Measurements from ENCODE around the gene BPIFA1. TPM values are rescaled to one million over a fixed set of nuclear protein-coding genes. Genes with fewer than 3 reads are reported as not detected.

The BPIFA1 gene
- total RNA-seq, 2 experiments from 2014 or later: not detected

DNA sequence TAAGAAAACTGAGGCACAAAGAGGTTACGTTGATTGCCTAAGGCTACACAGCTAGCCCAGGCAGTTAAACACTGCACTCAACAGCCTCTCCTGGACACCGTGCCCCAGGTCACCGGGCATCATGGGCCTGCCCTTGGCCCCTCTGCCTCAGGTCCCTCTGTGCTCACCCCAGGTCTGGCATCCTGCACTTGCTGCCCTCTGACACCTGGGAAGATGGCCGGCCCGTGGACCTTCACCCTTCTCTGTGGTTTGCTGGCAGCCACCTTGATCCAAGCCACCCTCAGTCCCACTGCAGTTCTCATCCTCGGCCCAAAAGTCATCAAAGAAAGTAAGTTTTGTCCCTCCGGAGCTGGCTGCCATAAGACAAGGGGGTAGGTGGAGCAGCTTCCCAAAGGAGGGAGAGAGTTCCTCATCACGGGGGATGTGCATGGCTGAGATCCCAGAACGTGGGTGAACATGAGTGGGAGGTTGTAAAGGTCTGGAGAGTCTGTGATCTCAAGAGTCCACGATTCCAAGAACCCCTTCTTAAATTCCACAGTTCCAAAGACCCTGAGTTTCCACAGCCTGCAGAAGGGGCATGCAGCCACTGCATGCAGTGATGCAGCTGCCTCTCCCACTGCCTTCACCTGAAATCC lies 50.2 kb downstream of the BPIFA1 start:
- ChIA-PET POLR2A (no interaction called here), CTCF (interaction anchor here (2.1 kb wide), 1 partner anchor 15 kb away, joined by 9 read pairs; no protein-coding TSS in a partner anchor)
- Mint-ChIP-seq H3K36me3 (ENCODE audit: low read depth) (no peaks in the 10 kb centered on the region), H3K27me3 (peaks cover 9% of the 10 kb centered on the region), H3K4me3 (no peak overlapping the region), H3K27ac (no peak overlapping the region), H3K4me1 (no peaks in the 10 kb centered on the region), H3K9me3 (no peaks in the 10 kb centered on the region)
- DNase-seq: no peak

DNA sequence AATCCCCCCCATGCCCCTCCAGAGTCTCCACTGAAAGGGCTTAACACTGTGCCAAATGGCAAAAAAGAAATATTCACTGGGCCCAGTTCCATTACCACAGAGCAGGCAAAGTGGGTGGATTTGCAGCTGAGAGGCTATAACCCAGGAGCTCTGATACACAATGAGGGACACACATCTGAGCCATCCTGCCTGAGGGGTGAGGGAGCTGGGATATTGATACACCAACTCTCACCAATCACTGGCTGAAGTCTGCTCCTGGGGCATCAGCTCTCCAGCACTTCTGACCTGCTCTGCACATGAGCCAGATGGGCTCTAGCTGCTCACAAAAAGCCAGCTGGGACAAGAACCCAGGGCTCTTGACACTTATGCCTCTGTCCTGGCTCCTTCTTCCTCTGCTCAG lies 52.1 kb downstream of the BPIFA1 start:
- no peak overlapping the region for H3K4me3 Mint-ChIP-seq
- CTCF ChIA-PET: interaction anchor here (2.1 kb wide), 1 partner anchor 13 kb away, joined by 9 read pairs; no protein-coding TSS in a partner anchor

DNA sequence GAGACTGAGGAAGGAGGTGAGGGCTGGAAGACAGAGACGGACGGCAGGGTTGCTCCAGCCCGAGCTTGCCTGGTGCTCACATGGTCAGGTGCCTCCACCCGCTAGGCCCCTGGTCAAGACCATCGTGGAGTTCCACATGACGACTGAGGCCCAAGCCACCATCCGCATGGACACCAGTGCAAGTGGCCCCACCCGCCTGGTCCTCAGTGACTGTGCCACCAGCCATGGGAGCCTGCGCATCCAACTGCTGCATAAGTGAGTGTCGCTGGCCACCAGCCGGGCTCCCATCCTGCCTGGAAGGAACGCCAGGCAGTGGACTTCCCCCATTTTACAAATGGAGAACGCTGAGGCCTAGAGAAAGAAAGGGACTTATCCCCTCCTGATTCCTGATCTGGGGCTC lies 55.1 kb downstream of the BPIFA1 start:
- Mint-ChIP-seq H3K36me3 (ENCODE audit: low read depth) (no peaks in the 10 kb centered on the region), H3K9me3 (no peaks in the 10 kb centered on the region), H3K4me3 (no peak overlapping the region), H3K27me3 (peaks cover 7% of the 10 kb centered on the region), H3K27ac (no peak overlapping the region), H3K4me1 (no peaks in the 10 kb centered on the region)
- POLR2A ChIA-PET: no interaction called here
- CTCF ChIA-PET: interaction anchor here (1.0 to 1.2 kb wide), 2 partner anchors 10 to 19 kb away, joined by 3 to 4 read pairs; no protein-coding TSS in a partner anchor
- no peak for DNase-seq

More for the DNA sequence above, 52.1 kb downstream of the BPIFA1 start:
- H3K4me1 Mint-ChIP-seq: no peaks in the 10 kb centered on the region
- no peak overlapping the region for H3K27ac Mint-ChIP-seq
- H3K36me3 Mint-ChIP-seq (ENCODE audit: low read depth): no peaks in the 10 kb centered on the region
- no peaks in the 10 kb centered on the region for H3K9me3 Mint-ChIP-seq
- POLR2A ChIA-PET: no interaction called here
- H3K27me3 Mint-ChIP-seq: peaks cover 9% of the 10 kb centered on the region
- no peak for DNase-seq

DNA sequence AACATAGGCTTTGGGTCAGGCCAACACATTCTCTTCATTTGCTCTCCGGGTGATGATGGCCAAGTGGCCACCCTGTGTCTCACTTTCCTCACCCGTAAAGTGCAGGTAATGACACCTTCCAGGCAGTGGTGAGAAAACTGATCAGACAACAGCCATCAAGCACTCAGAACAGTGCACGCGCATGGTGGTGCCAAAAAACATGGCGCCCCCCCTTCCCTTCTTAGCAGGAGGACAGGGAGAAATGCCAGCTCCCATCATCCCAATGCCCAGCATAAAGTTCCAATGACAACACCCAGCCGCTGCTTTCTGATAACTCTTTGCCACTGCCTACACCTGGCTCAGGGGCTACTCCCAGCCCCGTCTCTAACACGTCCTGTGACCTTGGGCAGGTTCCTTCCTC lies 55.6 kb downstream of the BPIFA1 start:
- no peak overlapping the region for H3K27ac Mint-ChIP-seq
- no peaks in the 10 kb centered on the region for H3K9me3 Mint-ChIP-seq

DNA sequence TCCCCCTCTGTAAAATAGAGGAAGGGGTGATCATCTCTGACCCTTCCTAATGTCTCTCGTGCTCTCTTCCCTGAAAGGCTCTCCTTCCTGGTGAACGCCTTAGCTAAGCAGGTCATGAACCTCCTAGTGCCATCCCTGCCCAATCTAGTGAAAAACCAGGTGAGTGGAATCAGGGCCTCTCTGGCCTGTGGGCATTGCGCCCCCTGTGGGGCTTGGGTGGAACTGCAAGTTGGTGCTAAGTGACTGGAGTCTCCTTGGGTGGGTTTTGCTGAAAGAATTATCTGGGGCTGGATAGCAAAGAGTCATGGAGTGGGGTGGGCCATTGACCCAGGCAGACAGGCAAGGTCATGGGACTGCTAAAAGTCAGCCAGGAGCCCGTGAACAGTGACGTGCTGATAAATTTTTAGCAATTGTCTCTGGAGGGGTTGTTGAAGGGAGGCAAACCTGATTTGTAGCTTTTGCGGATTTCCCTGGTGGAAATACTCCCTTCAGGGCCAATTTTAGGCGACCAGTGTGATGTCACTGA lies 56.1 kb downstream of the BPIFA1 start:
- peak; percentile 68 for DNase-seq
- H3K36me3 Mint-ChIP-seq (ENCODE audit: low read depth): no peaks in the 10 kb centered on the region
- CTCF ChIA-PET: interaction anchor here (0.9 to 1.9 kb wide), 7 partner anchors 9 to 513 kb away, joined by 3 to 11 read pairs (median 3); no protein-coding TSS in a partner anchor
- H3K4me3 Mint-ChIP-seq: no peak overlapping the region
- no peaks in the 10 kb centered on the region for H3K9me3 Mint-ChIP-seq
- peaks cover 6% of the 10 kb centered on the region for H3K27me3 Mint-ChIP-seq
- no peak overlapping the region for H3K27ac Mint-ChIP-seq
- POLR2A ChIA-PET: no interaction called here
- H3K4me1 Mint-ChIP-seq: no peaks in the 10 kb centered on the region

More for the DNA sequence above, 55.6 kb downstream of the BPIFA1 start:
- H3K4me1 Mint-ChIP-seq: no peaks in the 10 kb centered on the region
- H3K27me3 Mint-ChIP-seq: peaks cover 6% of the 10 kb centered on the region
- ChIA-PET POLR2A (no interaction called here), CTCF (interaction anchor here (1.0 to 1.9 kb wide), 3 partner anchors 9 to 390 kb away, joined by 3 to 11 read pairs (median 4); no protein-coding TSS in a partner anchor)
- no peak for DNase-seq
- H3K36me3 Mint-ChIP-seq (ENCODE audit: low read depth): no peaks in the 10 kb centered on the region
- H3K4me3 Mint-ChIP-seq: no peak overlapping the region

Other genes starting within 250 kb of the BPIFA1 start
- gene SUN5, start 231.6 kb upstream of the BPIFA1 start, total RNA-seq: not detected
- not detected for gene BPIFB2, start 228.3 kb upstream of the BPIFA1 start, total RNA-seq
- not detected for gene BPIFB6, start 204.3 kb upstream of the BPIFA1 start, total RNA-seq
- gene BPIFB3, start 182.1 kb upstream of the BPIFA1 start, total RNA-seq: not detected
- gene BPIFB4, start 156.4 kb upstream of the BPIFA1 start, total RNA-seq: not detected
- gene BPIFA2, start 67.8 kb upstream of the BPIFA1 start, total RNA-seq: not detected
- not detected for gene BPIFA3, start 18.6 kb upstream of the BPIFA1 start, total RNA-seq
- gene BPIFB1, start 47.2 kb downstream of the BPIFA1 start, total RNA-seq: not detected
- gene CDK5RAP1, start 165.5 kb downstream of the BPIFA1 start, total RNA-seq: 10 to 100 TPM; 30.2 to 33.3 TPM
- 1 to 10 TPM; 5.6 to 6.9 TPM for gene SNTA1, start 207.8 kb downstream of the BPIFA1 start, total RNA-seq

Data from activated CD4-positive, alpha-beta memory T cell treated with anti-CD3 and anti-CD28 coated beads, Interleukin-2, amount 10 ng/mL, durations not matched to agents 7 days and 5 days (primary cell).